Measurements from ENCODE around the gene GRM1.

DNA sequence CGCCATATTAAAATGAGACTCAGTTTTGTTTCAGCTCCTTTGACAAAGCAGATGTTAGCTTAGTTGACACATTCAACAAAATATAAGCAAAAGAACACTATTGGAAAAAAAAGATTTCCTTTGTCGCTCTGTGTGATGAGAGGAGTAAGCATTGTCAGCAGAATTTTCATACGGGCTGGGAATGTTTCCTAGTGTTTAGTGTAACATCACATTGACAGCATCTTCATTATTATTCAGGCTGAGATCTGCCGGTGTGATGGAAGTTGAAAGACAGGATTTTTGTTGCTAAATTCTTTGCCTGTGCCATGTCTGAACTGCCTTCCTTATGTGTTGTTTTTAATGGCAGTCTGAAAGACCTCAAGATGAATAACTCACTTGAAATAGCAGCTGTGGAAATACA is 49.1 kb downstream of the GRM1 start:
- TF ChIP-seq, protein P1, sequence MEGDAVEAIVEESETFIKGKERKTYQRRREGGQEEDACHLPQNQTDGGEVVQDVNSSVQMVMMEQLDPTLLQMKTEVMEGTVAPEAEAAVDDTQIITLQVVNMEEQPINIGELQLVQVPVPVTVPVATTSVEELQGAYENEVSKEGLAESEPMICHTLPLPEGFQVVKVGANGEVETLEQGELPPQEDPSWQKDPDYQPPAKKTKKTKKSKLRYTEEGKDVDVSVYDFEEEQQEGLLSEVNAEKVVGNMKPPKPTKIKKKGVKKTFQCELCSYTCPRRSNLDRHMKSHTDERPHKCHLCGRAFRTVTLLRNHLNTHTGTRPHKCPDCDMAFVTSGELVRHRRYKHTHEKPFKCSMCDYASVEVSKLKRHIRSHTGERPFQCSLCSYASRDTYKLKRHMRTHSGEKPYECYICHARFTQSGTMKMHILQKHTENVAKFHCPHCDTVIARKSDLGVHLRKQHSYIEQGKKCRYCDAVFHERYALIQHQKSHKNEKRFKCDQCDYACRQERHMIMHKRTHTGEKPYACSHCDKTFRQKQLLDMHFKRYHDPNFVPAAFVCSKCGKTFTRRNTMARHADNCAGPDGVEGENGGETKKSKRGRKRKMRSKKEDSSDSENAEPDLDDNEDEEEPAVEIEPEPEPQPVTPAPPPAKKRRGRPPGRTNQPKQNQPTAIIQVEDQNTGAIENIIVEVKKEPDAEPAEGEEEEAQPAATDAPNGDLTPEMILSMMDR (IDR thresholded peaks at IDR 0.05): no peak
- TF ChIP-seq POLR2A (IDR thresholded peaks at IDR 0.05; ENCODE audit: low read depth) (no peak), POLR2AphosphoS5 (IDR thresholded peaks at IDR 0.05) (no peak)
